HEK293 (cell line): ENCODE measurements around the gene SLC45A2.

Source experiments
- KLF1 ChIP-seq: fragments of 450-650 bp; formaldehyde crosslinking; IDR thresholded peaks from 2 replicates; pipeline ENCODE4 v1.5.1; 2016; ENCODE audit warnings: missing biosample characterization, missing genetic modification characterization
- RBAK ChIP-seq: fragments of 450-650 bp; formaldehyde crosslinking; IDR thresholded peaks from 2 replicates; pipeline ENCODE4 v1.5.1; 2016; ENCODE audit warnings: missing biosample characterization, missing genetic modification characterization
- TCF7L2 ChIP-seq: IDR thresholded peaks from 2 replicates; pipeline ENCODE4 v1.6.1; 2011; ENCODE audit warnings: low read depth, mild to moderate bottlenecking, inconsistent platforms, low read length, moderate library complexity, borderline replicate concordance
- YY1 ChIP-seq: fragments of 450-650 bp; formaldehyde crosslinking; IDR thresholded peaks from 2 replicates; pipeline ENCODE4 v1.5.1; 2018; ENCODE audit warnings: missing biosample characterization, missing genetic modification characterization
- ZNF76 ChIP-seq: fragments of 450-650 bp; formaldehyde crosslinking; IDR thresholded peaks from 2 replicates; pipeline ENCODE4; 2016; ENCODE audit warnings: low read depth, missing biosample characterization, missing genetic modification characterization, borderline replicate concordance
- ZSCAN16 ChIP-seq: fragments of 450-650 bp; formaldehyde crosslinking; IDR thresholded peaks from 2 replicates; pipeline ENCODE4 v1.5.1; 2016; ENCODE audit warnings: missing biosample characterization, missing genetic modification characterization
- TF ChIP-seq, protein P1 (sequence below): fragments of 450-650 bp; formaldehyde crosslinking; IDR thresholded peaks from 2 replicates; pipeline ENCODE4 v1.5.1; 2016; ENCODE audit warnings: missing biosample characterization, missing genetic modification characterization
- TF ChIP-seq, protein P2 (sequence below): fragments of 450-650 bp; formaldehyde crosslinking; IDR thresholded peaks from 2 replicates; pipeline ENCODE4 v1.5.1; 2017; ENCODE audit warnings: missing biosample characterization, missing genetic modification characterization
- TF ChIP-seq, protein P3 (sequence below): fragments of 450-650 bp; formaldehyde crosslinking; IDR thresholded peaks from 2 replicates; pipeline ENCODE4 v1.5.0; 2017; ENCODE audit warnings: missing biosample characterization, missing genetic modification characterization, borderline replicate concordance

DNA sequence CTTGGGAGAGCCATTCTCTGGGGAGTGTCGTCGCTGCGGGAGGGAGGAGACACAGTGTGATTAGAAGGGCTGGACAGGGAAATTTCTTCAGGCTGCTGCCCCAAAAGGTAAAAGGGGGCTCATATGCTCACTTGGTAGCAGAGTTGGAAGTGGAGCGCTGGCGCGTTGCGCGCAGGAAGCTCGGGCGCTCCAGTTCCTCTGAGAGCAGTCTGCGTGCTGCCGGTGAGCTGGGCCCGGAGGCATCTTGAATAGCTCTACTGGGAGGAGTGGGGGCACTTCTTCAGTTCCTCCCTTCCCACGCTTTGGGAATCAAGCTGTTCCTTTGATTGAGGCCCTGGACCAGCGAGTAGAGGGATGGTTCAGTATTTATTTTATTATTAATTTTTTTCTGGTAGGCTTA is 45.6 kb downstream of the SLC45A2 start:
- TF ChIP-seq, protein P1, sequence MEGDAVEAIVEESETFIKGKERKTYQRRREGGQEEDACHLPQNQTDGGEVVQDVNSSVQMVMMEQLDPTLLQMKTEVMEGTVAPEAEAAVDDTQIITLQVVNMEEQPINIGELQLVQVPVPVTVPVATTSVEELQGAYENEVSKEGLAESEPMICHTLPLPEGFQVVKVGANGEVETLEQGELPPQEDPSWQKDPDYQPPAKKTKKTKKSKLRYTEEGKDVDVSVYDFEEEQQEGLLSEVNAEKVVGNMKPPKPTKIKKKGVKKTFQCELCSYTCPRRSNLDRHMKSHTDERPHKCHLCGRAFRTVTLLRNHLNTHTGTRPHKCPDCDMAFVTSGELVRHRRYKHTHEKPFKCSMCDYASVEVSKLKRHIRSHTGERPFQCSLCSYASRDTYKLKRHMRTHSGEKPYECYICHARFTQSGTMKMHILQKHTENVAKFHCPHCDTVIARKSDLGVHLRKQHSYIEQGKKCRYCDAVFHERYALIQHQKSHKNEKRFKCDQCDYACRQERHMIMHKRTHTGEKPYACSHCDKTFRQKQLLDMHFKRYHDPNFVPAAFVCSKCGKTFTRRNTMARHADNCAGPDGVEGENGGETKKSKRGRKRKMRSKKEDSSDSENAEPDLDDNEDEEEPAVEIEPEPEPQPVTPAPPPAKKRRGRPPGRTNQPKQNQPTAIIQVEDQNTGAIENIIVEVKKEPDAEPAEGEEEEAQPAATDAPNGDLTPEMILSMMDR (tag by site-specific recombination): no peak
- TF ChIP-seq ZSCAN16 (tag by site-specific recombination): no peak
- TF ChIP-seq, protein P2, sequence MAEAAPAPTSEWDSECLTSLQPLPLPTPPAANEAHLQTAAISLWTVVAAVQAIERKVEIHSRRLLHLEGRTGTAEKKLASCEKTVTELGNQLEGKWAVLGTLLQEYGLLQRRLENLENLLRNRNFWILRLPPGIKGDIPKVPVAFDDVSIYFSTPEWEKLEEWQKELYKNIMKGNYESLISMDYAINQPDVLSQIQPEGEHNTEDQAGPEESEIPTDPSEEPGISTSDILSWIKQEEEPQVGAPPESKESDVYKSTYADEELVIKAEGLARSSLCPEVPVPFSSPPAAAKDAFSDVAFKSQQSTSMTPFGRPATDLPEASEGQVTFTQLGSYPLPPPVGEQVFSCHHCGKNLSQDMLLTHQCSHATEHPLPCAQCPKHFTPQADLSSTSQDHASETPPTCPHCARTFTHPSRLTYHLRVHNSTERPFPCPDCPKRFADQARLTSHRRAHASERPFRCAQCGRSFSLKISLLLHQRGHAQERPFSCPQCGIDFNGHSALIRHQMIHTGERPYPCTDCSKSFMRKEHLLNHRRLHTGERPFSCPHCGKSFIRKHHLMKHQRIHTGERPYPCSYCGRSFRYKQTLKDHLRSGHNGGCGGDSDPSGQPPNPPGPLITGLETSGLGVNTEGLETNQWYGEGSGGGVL (tag by site-specific recombination): no peak
- TF ChIP-seq YY1 (tag by site-specific recombination): no peak
- no peak for TF ChIP-seq TCF7L2
- no peak for TF ChIP-seq RBAK (tag by site-specific recombination)
- TF ChIP-seq KLF1 (tag by site-specific recombination): no peak
- TF ChIP-seq, protein P3, sequence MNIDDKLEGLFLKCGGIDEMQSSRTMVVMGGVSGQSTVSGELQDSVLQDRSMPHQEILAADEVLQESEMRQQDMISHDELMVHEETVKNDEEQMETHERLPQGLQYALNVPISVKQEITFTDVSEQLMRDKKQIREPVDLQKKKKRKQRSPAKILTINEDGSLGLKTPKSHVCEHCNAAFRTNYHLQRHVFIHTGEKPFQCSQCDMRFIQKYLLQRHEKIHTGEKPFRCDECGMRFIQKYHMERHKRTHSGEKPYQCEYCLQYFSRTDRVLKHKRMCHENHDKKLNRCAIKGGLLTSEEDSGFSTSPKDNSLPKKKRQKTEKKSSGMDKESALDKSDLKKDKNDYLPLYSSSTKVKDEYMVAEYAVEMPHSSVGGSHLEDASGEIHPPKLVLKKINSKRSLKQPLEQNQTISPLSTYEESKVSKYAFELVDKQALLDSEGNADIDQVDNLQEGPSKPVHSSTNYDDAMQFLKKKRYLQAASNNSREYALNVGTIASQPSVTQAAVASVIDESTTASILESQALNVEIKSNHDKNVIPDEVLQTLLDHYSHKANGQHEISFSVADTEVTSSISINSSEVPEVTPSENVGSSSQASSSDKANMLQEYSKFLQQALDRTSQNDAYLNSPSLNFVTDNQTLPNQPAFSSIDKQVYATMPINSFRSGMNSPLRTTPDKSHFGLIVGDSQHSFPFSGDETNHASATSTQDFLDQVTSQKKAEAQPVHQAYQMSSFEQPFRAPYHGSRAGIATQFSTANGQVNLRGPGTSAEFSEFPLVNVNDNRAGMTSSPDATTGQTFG: no peak
- TF ChIP-seq ZNF76 (tag by site-specific recombination): no peak
